ENCODE data around the gene PTCRA. TPM values are rescaled to one million over a fixed set of nuclear protein-coding genes. Genes with fewer than 3 reads are reported as not detected.

The PTCRA gene
- total RNA-seq, 1 experiment from 2014 or later: not detected

DNA sequence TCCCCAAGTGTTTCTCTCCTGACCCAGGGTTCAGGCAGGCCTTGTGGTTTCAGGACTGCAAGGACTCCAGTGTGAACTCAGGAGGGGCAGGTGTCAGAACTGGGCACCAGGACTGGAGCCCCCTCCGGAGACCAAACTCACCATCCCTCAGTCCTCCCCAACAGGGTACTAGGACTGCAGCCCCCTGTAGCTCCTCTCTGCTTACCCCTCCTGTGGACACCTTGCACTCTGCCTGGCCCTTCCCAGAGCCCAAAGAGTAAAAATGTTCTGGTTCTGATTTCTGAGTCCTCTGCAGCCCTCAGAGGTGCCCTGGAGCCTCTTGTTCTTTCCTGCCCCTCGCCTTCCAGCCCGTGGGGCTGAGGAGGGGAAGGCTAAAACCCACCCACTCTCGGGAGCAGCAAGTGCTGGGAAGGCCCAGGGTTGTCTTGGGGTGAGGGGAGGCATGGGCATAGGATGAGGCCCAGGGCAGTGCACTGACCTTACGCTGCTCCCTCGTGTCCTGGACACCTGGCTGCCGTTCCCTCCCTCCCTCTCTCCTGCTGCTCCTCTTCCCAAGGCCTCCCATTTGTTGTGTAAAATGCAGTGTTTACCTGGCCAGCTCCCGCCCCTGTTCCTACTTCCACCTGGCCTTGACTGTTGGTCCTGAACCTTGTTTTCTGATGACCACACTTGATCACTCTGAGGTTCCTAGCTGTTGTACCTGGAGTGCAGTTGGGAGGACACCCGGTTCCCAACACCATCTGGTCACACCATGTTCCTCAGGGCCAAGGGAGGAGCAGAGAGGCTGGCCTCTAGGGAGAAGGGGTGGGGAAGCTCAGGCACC, 23.3 kb downstream of the PTCRA start (continued):
- TF ChIP-seq, protein P1, sequence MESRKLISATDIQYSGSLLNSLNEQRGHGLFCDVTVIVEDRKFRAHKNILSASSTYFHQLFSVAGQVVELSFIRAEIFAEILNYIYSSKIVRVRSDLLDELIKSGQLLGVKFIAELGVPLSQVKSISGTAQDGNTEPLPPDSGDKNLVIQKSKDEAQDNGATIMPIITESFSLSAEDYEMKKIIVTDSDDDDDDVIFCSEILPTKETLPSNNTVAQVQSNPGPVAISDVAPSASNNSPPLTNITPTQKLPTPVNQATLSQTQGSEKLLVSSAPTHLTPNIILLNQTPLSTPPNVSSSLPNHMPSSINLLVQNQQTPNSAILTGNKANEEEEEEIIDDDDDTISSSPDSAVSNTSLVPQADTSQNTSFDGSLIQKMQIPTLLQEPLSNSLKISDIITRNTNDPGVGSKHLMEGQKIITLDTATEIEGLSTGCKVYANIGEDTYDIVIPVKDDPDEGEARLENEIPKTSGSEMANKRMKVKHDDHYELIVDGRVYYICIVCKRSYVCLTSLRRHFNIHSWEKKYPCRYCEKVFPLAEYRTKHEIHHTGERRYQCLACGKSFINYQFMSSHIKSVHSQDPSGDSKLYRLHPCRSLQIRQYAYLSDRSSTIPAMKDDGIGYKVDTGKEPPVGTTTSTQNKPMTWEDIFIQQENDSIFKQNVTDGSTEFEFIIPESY (IDR thresholded peaks at IDR 0.05; ENCODE audit: extremely low read depth, insufficient replicate concordance, low read length): no peak
- TF ChIP-seq ZFX (IDR thresholded peaks at IDR 0.05) (no peak), YY1 (IDR thresholded peaks at IDR 0.05; ENCODE audit: extremely low read depth, insufficient replicate concordance, low read depth, low read length) (no peak)

DNA sequence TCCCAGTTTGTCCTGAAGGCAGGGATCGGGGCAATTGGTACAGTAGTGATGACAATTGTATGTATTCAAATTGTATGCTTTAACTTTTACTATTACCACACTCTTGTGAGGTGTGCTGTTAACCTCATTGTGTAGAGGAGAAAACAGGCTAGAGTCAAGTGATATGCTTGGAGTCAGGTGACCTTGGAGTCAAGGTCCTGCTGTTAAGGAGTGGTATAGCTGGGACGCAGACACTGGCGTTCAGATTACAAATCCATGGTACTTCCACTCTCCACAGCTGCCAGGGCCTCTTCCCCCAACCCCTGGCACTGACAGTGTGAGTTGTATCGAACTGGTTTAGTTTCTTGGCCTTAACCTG, 23.9 kb downstream of the PTCRA start:
- H4K20me1 ChIP-seq (ENCODE audit: insufficient read depth): no peaks in the 10 kb centered on the region
- peaks cover 14 to 16% of the 10 kb centered on the region in 2 experiments; a peak in 3 of 4 replicates for H3K36me3 ChIP-seq (ENCODE audit: control insufficient read depth in 1 of 2, insufficient read depth in 2 of 2, low read length in 2 of 2)
- H3K4me3 ChIP-seq (replicated peaks in 1 of 2; ENCODE audit: low read depth in 1 of 2, low read length in 2 of 2): no peak overlapping the region
- CTCF ChIA-PET: no interaction called here
- no peak overlapping the region for H3K4me2 ChIP-seq (ENCODE audit: low read length)
- BruUV-seq (replicated peaks): no TSS peak
- H3K79me2 ChIP-seq (ENCODE audit: insufficient read depth, low read length): no peaks in the 10 kb centered on the region
- no peaks in the 10 kb centered on the region for H3K27me3 ChIP-seq (ENCODE audit: insufficient read depth, low read length)
- POLR2A ChIA-PET: no interaction called here
- no peak overlapping the region for H3K9ac ChIP-seq (ENCODE audit: low read length)
- H2AFZ ChIP-seq (ENCODE audit: low read depth, low read length, poor library complexity, severe bottlenecking): no peak overlapping the region
- no peaks in the 10 kb centered on the region for H3K4me1 ChIP-seq (ENCODE audit: control insufficient read depth in 1 of 2, insufficient read depth in 2 of 2, low read length in 2 of 2)
- no peak overlapping the region for H3K27ac ChIP-seq (ENCODE audit: low read depth, low read length)
- no peaks in the 10 kb centered on the region for H3K9me3 ChIP-seq (ENCODE audit: control insufficient read depth in 1 of 2, insufficient read depth in 1 of 2, low read depth in 1 of 2, low read length in 2 of 2)
- TF ChIP-seq SIN3A (IDR thresholded peaks at IDR 0.05; ENCODE audit: low read depth): no peak
- TF ChIP-seq, protein P2, sequence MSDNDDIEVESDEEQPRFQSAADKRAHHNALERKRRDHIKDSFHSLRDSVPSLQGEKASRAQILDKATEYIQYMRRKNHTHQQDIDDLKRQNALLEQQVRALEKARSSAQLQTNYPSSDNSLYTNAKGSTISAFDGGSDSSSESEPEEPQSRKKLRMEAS (IDR thresholded peaks at IDR 0.05): no peak
- TF ChIP-seq EZH2phosphoT487 (IDR thresholded peaks at IDR 0.05; ENCODE audit: borderline replicate concordance): no peak
- TF ChIP-seq CBX3 (IDR thresholded peaks at IDR 0.05; ENCODE audit: low read depth): no peak
- no peak for TF ChIP-seq ELF1 (IDR thresholded peaks at IDR 0.05; ENCODE audit: borderline replicate concordance, low read depth)
- DNase-seq (ENCODE audit: low read depth, low spot score) (no peak), ATAC-seq (no peak)
- RAD21 ChIA-PET (ENCODE audit: low non-redundant PET in 1 of 2, low total read pairs in 2 of 2, uncharacterized antibody in 2 of 2, unreplicated experiment in 2 of 2): no interaction called here
- no peaks in the 10 kb centered on the region for H3K9me2 ChIP-seq (ENCODE audit: insufficient read depth)
- intact Hi-C loops (cut with micrococcal nuclease): no loop called here
